ENCODE results near the gene CDC7. TPM values are rescaled to one million over a fixed set of nuclear protein-coding genes. Genes with fewer than 3 reads are reported as not detected.

CDC7 gene
- total and polyA plus RNA-seq, 2 experiments from 2014 or later, result 26.6 to 44.0 TPM

DNA sequence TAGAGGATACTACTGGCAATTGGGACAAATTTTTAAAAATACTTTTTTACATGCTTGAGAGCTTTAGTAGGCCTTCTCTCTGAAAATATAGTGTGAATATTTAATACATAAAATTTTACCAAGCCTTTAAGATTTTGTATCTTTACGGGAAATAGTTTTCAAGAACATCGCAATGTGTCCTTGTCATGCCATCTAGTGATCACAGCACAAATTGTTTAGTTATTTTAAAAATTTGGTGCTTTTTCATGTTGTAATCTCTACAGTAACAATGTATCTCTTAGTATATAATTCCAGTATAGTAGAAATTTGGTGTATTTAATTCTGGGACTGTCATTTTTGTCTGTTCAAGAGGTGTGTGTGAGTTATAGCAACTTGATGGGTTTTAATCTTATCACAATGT lies 6.7 kb downstream of the CDC7 start:
- ATAC-seq (no peak), DNase-seq (ENCODE audit: low spot score) (no peak)
- TF ChIP-seq ZNF331 (CRISPR knock-in tag; IDR thresholded peaks at IDR 0.05; ENCODE audit: low read depth), result no peak
- TF ChIP-seq, protein P1, sequence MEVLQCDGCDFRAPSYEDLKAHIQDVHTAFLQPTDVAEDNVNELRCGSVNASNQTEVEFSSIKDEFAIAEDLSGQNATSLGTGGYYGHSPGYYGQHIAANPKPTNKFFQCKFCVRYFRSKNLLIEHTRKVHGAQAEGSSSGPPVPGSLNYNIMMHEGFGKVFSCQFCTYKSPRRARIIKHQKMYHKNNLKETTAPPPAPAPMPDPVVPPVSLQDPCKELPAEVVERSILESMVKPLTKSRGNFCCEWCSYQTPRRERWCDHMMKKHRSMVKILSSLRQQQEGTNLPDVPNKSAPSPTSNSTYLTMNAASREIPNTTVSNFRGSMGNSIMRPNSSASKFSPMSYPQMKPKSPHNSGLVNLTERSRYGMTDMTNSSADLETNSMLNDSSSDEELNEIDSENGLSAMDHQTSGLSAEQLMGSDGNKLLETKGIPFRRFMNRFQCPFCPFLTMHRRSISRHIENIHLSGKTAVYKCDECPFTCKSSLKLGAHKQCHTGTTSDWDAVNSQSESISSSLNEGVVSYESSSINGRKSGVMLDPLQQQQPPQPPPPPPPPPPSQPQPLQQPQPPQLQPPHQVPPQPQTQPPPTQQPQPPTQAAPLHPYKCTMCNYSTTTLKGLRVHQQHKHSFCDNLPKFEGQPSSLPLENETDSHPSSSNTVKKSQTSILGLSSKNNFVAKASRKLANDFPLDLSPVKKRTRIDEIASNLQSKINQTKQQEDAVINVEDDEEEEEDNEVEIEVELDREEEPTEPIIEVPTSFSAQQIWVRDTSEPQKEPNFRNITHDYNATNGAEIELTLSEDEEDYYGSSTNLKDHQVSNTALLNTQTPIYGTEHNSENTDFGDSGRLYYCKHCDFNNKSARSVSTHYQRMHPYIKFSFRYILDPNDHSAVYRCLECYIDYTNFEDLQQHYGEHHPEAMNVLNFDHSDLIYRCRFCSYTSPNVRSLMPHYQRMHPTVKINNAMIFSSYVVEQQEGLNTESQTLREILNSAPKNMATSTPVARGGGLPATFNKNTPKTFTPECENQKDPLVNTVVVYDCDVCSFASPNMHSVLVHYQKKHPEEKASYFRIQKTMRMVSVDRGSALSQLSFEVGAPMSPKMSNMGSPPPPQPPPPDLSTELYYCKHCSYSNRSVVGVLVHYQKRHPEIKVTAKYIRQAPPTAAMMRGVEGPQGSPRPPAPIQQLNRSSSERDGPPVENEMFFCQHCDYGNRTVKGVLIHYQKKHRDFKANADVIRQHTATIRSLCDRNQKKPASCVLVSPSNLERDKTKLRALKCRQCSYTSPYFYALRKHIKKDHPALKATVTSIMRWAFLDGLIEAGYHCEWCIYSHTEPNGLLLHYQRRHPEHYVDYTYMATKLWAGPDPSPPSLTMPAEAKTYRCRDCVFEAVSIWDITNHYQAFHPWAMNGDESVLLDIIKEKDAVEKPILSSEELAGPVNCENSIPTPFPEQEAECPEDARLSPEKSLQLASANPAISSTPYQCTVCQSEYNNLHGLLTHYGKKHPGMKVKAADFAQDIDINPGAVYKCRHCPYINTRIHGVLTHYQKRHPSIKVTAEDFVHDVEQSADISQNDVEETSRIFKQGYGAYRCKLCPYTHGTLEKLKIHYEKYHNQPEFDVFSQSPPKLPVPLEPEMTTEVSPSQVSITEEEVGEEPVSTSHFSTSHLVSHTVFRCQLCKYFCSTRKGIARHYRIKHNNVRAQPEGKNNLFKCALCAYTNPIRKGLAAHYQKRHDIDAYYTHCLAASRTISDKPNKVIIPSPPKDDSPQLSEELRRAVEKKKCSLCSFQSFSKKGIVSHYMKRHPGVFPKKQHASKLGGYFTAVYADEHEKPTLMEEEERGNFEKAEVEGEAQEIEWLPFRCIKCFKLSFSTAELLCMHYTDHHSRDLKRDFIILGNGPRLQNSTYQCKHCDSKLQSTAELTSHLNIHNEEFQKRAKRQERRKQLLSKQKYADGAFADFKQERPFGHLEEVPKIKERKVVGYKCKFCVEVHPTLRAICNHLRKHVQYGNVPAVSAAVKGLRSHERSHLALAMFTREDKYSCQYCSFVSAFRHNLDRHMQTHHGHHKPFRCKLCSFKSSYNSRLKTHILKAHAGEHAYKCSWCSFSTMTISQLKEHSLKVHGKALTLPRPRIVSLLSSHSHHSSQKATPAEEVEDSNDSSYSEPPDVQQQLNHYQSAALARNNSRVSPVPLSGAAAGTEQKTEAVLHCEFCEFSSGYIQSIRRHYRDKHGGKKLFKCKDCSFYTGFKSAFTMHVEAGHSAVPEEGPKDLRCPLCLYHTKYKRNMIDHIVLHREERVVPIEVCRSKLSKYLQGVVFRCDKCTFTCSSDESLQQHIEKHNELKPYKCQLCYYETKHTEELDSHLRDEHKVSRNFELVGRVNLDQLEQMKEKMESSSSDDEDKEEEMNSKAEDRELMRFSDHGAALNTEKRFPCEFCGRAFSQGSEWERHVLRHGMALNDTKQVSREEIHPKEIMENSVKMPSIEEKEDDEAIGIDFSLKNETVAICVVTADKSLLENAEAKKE (CRISPR knock-in tag; IDR thresholded peaks at IDR 0.05), result no peak
- no peak for TF ChIP-seq NANOG (IDR thresholded peaks at IDR 0.05; ENCODE audit: borderline replicate concordance)
- TF ChIP-seq, protein P2, sequence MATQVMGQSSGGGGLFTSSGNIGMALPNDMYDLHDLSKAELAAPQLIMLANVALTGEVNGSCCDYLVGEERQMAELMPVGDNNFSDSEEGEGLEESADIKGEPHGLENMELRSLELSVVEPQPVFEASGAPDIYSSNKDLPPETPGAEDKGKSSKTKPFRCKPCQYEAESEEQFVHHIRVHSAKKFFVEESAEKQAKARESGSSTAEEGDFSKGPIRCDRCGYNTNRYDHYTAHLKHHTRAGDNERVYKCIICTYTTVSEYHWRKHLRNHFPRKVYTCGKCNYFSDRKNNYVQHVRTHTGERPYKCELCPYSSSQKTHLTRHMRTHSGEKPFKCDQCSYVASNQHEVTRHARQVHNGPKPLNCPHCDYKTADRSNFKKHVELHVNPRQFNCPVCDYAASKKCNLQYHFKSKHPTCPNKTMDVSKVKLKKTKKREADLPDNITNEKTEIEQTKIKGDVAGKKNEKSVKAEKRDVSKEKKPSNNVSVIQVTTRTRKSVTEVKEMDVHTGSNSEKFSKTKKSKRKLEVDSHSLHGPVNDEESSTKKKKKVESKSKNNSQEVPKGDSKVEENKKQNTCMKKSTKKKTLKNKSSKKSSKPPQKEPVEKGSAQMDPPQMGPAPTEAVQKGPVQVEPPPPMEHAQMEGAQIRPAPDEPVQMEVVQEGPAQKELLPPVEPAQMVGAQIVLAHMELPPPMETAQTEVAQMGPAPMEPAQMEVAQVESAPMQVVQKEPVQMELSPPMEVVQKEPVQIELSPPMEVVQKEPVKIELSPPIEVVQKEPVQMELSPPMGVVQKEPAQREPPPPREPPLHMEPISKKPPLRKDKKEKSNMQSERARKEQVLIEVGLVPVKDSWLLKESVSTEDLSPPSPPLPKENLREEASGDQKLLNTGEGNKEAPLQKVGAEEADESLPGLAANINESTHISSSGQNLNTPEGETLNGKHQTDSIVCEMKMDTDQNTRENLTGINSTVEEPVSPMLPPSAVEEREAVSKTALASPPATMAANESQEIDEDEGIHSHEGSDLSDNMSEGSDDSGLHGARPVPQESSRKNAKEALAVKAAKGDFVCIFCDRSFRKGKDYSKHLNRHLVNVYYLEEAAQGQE (IDR thresholded peaks at IDR 0.05; ENCODE audit: unreplicated experiment), result no peak
- no peak for TF ChIP-seq JUNB (IDR thresholded peaks at IDR 0.05; ENCODE audit: unreplicated experiment)
- no peak for TF ChIP-seq ZNF114 (CRISPR knock-in tag; IDR thresholded peaks at IDR 0.05)
- H3K27ac Mint-ChIP-seq, result no peak overlapping the region
- peaks cover 48% of the 10 kb centered on the region for H3K36me3 Mint-ChIP-seq (ENCODE audit: low read depth)
- Histone ChIP-seq H3F3A (replicated peaks; ENCODE audit: low read depth) (no peaks in the 10 kb centered on the region), H3K4me2 (no peak overlapping the region), H3K36me3 (ENCODE audit: insufficient read depth) (peaks cover 26% of the 10 kb centered on the region; the same call in 1 of the 2 replicates), H3K4me3 (no peak overlapping the region), H3K4me1 (ENCODE audit: insufficient read depth) (peaks cover 18% of the 10 kb centered on the region), H3K79me2 (replicated peaks; ENCODE audit: insufficient read depth) (peaks cover 67% of the 10 kb centered on the region), H3K9me2 (ENCODE audit: insufficient read depth) (no peaks in the 10 kb centered on the region), H3K27me3 (ENCODE audit: insufficient read depth) (no peaks in the 10 kb centered on the region), H2AFZ (no peak overlapping the region), H4K20me1 (replicated peaks; ENCODE audit: insufficient read depth) (peaks cover 8% of the 10 kb centered on the region; the same call in 1 of the 2 replicates), H3K27ac (ENCODE audit: low read depth) (no peak overlapping the region)
- H3K9me3 Mint-ChIP-seq, result no peaks in the 10 kb centered on the region
- peaks cover 2% of the 10 kb centered on the region for H3K27me3 Mint-ChIP-seq (ENCODE audit: insufficient read depth, low read depth, poor library complexity)
- H3K4me3 Mint-ChIP-seq, result no peak overlapping the region
- peaks cover 17% of the 10 kb centered on the region; the same call in 2 of the 3 replicates for H3K4me1 Mint-ChIP-seq
